ENCODE results near the gene TNFAIP1.
A peak's percentile ranks its signal among the peaks of the same experiment; 100 is the strongest.

The TNFAIP1 gene

GRCh38 chr17:28372203-28372944 lies 36.8 kb downstream of the TNFAIP1 start:
- DNase-seq = peak in 1 of 4 experiments; percentile 11

GRCh38 chr17:28372945-28373274 lies 37.3 kb downstream of the TNFAIP1 start:
- DNase-seq = no peak

GRCh38 chr17:28379814-28380801 lies 44.5 kb downstream of the TNFAIP1 start:
- DNase-seq = no peak

- DNase-seq = no peak
Measured at GRCh38 chr17:28381141-28381825, 45.7 kb downstream of the TNFAIP1 start.

- DNase-seq = peak in 3 of 4 experiments; percentile 36 to 50 (median 50)
Measured at GRCh38 chr17:28384281-28385036, 48.9 kb downstream of the TNFAIP1 start.

- no peak for DNase-seq
Measured at GRCh38 chr17:28385037-28385400, 49.5 kb downstream of the TNFAIP1 start.

- DNase-seq = no peak
Measured at GRCh38 chr17:28385406-28385805, 49.8 kb downstream of the TNFAIP1 start.

GRCh38 chr17:28386391-28386790 lies 50.8 kb downstream of the TNFAIP1 start:
- no peak for DNase-seq

- DNase-seq = no peak
Measured at GRCh38 chr17:28388106-28388505, 52.5 kb downstream of the TNFAIP1 start.

GRCh38 chr17:28390141-28390540 lies 54.6 kb downstream of the TNFAIP1 start:
- no peak for DNase-seq

- DNase-seq = no peak
Measured at GRCh38 chr17:28390563-28390962, 55.0 kb downstream of the TNFAIP1 start.

- DNase-seq = no peak
Measured at GRCh38 chr17:28390984-28391383, 55.4 kb downstream of the TNFAIP1 start.

- DNase-seq = no peak
Measured at GRCh38 chr17:28391401-28391800, 55.8 kb downstream of the TNFAIP1 start.

- no peak for DNase-seq
Measured at GRCh38 chr17:28392491-28392890, 56.9 kb downstream of the TNFAIP1 start.

GRCh38 chr17:28394337-28395116 lies 59.0 kb downstream of the TNFAIP1 start:
- no peak for DNase-seq

- DNase-seq = no peak
Measured at GRCh38 chr17:28395426-28395825, 59.9 kb downstream of the TNFAIP1 start.

GRCh38 chr17:28395968-28396367 lies 60.4 kb downstream of the TNFAIP1 start:
- no peak for DNase-seq
